Kidney (tissue), 14 donors: Measurements from ENCODE around the gene SHQ1. TPM values are rescaled to one million over a fixed set of nuclear protein-coding genes. Genes with fewer than 3 reads are reported as not detected.

ENCODE experiments used
- DNase-seq, 5 donors: peaks; one replicate each; pipeline ENCODE4 v3.0.0-alpha.2; 2013 to 2020
- FAIRE-seq: peaks from 2 replicates; lab custom pipeline; 2012; peaks lifted over from hg19 to GRCh38; lab: Jason Lieb, UNC
- H3K27ac ChIP-seq, 2 donors: one replicate each; pipeline ENCODE4 v1.7.0; 2013; ENCODE audit warnings: low read depth in 2 of 2, low read length in 2 of 2, inconsistent platforms in 1 of 2
- H3K27me3 ChIP-seq: one replicate; pipeline ENCODE4 v1.7.1; 2013; ENCODE audit warnings: low read length, inconsistent platforms; ENCODE audit not compliant: control insufficient read depth, insufficient read depth
- H3K36me3 ChIP-seq, 3 donors: one replicate each; pipeline versions ENCODE4 v1.7.0 to v1.7.1; 2013; ENCODE audit warnings: low read length in 3 of 3, control low read depth in 1 of 3, inconsistent platforms in 1 of 3; ENCODE audit not compliant: insufficient read depth in 3 of 3, control insufficient read depth in 2 of 3
- H3K4me1 ChIP-seq, 3 donors: one replicate each; pipeline versions ENCODE4 v1.7.0 to v1.7.1; 2013; ENCODE audit warnings: low read length in 3 of 3, inconsistent platforms in 1 of 3, low read depth in 1 of 3; ENCODE audit not compliant: control insufficient read depth in 2 of 3, insufficient read depth in 2 of 3
- H3K4me3 ChIP-seq, 3 donors: one replicate each; pipeline versions ENCODE4 v1.7.0 to v1.8.1; 2013; ENCODE audit warnings: low read length in 3 of 3, control low read depth in 1 of 3, inconsistent platforms in 1 of 3
- H3K9ac ChIP-seq, 3 donors: one replicate each; pipeline versions ENCODE4 v1.7.0 to v1.7.1; 2013; ENCODE audit warnings: low read length in 3 of 3, control low read depth in 1 of 3, inconsistent platforms in 1 of 3
- H3K9me3 ChIP-seq, 3 donors: one replicate each; pipeline versions ENCODE4 v1.7.0 to v1.7.1; 2013; ENCODE audit warnings: low read length in 3 of 3, control low read depth in 1 of 3, inconsistent platforms in 1 of 3; ENCODE audit not compliant: control insufficient read depth in 2 of 3, insufficient read depth in 1 of 3
- intact Hi-C: fragments of 100-400 bp; cut with DNase I; formaldehyde crosslinking; loops from one replicate; pipeline ENCODE4 v1.11.1; 2022
- polyA plus RNA-seq: library from polyadenylated mRNA; stranded (reverse); fragments of 350-450 nt; fragmentation: Illumina TruSeq; extraction: RNeasy Lipid Tissue Mini Kit (QIAGEN cat#74804); gene quantifications from one replicate; pipeline ENCODE4 v1.2.3, GENCODE V29; 2014; ENCODE audit warnings: low read depth, low replicate concordance; ENCODE audit not compliant: insufficient read depth
- total RNA-seq: library from RNA; stranded (reverse); fragmentation: NEBNext Ultra II Directional; extraction: Animal tissue kit (Norgen Biotek cat#: 25700); gene quantifications from one replicate; pipeline ENCODE4 v1.2.1, GENCODE V29; 2021
- TF ChIP-seq, protein P1 (sequence below): IDR thresholded peaks from 3 replicates; pipeline ENCODE4 v1.5.1; 2012; ENCODE audit warnings: mild to moderate bottlenecking, moderate library complexity, borderline replicate concordance; ENCODE audit not compliant: insufficient read depth; ENCODE audit errors: extremely low read depth
- donor health status: control.
- donor health status: control.
- donor health status: control.
- donor health status: control.
- donor health status: control.
- donor health status: DM: yes; HTN: yes; CAD: no.
- donor health status: Normal renal cell carcinoma (clear cell type).

SHQ1 gene
- total and polyA plus RNA-seq, 2 donors from 2014 or later, result 8.1 to 23.1 TPM

DNA sequence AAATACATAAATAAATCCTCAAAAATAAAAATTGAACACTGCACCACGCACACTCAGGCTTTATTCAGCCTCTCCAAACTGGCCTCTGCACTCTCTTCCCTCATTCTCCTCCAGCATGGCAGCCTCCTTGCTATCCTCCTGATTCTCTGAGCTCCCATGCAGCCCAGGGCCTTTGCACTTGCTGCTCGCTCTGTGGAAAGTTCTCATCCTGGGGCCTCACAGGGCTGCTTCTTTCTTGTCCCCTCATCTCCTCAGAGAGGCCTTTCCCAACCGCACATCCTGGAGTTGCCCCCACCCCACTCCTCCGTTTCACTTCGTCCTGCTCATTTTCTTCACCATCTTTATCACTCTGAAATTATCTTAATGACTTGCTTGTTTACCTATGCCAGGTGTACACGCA is 123.0 kb downstream of the SHQ1 start:
- no peak overlapping the region for H3K4me3 ChIP-seq
- no peak for DNase-seq
- no peak for FAIRE-seq
- H3K4me1 ChIP-seq, result no peaks in the 10 kb centered on the region
- no peaks in the 10 kb centered on the region for H3K27me3 ChIP-seq
- H3K9ac ChIP-seq, result no peak overlapping the region
- no peak overlapping the region for H3K27ac ChIP-seq
- H3K36me3 ChIP-seq, result no peaks in the 10 kb centered on the region
- TF ChIP-seq, protein P1, sequence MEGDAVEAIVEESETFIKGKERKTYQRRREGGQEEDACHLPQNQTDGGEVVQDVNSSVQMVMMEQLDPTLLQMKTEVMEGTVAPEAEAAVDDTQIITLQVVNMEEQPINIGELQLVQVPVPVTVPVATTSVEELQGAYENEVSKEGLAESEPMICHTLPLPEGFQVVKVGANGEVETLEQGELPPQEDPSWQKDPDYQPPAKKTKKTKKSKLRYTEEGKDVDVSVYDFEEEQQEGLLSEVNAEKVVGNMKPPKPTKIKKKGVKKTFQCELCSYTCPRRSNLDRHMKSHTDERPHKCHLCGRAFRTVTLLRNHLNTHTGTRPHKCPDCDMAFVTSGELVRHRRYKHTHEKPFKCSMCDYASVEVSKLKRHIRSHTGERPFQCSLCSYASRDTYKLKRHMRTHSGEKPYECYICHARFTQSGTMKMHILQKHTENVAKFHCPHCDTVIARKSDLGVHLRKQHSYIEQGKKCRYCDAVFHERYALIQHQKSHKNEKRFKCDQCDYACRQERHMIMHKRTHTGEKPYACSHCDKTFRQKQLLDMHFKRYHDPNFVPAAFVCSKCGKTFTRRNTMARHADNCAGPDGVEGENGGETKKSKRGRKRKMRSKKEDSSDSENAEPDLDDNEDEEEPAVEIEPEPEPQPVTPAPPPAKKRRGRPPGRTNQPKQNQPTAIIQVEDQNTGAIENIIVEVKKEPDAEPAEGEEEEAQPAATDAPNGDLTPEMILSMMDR, result no peak
- intact Hi-C loops, result no loop called here
- H3K9me3 ChIP-seq, result no peaks in the 10 kb centered on the region

DNA sequence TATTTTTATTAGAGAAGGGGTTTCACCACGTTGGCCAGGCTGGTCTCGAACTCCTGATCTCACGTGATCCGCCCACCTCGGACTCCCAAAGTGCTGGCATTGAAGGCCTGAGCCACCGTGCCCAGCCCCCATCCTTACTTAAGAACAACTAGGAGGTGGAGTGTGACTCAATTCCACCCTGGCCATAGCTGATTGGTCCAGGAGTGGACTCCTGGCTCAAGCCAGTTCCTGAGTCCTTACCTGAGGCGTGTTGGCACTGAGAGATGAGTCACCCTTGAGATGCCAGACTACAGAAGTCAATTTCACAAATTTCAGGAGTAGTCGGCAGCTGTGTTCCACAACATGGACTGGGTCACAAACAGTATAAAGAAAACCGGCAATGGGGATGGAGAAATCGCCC is 124.2 kb downstream of the SHQ1 start:
- no peak overlapping the region for H3K4me3 ChIP-seq
- TF ChIP-seq, protein P1, result no peak
- H3K4me1 ChIP-seq, result no peaks in the 10 kb centered on the region
- H3K36me3 ChIP-seq, result no peaks in the 10 kb centered on the region
- H3K27me3 ChIP-seq, result no peaks in the 10 kb centered on the region
- H3K9ac ChIP-seq, result no peak overlapping the region
- no peak overlapping the region for H3K27ac ChIP-seq
- intact Hi-C loops, result no loop called here
- FAIRE-seq (no peak), DNase-seq (peak in 1 of 5 donors; percentile 84)
- H3K9me3 ChIP-seq, result no peaks in the 10 kb centered on the region

DNA sequence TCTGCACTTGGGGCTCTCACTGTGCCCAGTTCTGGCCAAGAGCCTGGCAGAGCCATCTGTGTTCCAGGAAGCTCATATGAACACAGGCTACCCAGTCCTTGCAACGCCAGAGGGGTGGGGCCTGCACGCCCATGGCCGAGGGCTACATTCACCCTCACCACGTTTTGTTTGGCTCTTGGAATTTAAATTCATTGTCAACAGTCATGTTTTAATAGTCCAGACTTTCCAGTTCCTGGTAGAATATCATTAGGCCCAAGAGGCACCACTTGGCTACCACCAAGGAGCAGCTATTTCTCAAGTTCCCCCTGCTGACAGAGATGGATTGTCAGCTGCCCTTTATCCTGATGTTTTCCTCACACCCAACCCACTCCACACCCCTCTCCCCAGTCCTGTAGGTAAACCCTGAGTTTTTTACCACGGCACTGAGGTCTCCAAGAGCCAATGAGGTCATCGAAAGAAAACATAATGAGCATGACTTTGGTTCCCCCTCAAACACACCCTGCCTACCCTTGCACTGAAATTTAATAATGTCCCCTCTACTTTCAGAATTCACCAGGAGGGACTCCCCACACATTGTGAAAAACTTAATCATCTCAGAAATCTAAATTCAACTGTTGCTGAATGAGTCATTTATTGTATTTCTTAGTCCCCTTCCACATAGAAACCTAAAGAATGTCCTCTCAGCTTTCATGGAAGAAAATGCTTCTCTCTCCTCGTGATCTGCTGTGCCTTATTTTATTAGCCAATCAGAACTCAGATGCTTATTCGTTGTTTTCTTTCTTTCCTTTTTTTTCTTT is 125.1 kb downstream of the SHQ1 start:
- intact Hi-C loops, result no loop called here
- Histone ChIP-seq H3K27me3 (no peaks in the 10 kb centered on the region), H3K36me3 (no peaks in the 10 kb centered on the region), H3K27ac (no peak overlapping the region), H3K9me3 (no peaks in the 10 kb centered on the region), H3K9ac (no peak overlapping the region), H3K4me1 (no peaks in the 10 kb centered on the region), H3K4me3 (no peak overlapping the region)
- TF ChIP-seq, protein P1, result no peak
- DNase-seq (peak in 1 of 5 donors; percentile 89), FAIRE-seq (no peak)
